ENCODE results near the gene CLTB.

DNA sequence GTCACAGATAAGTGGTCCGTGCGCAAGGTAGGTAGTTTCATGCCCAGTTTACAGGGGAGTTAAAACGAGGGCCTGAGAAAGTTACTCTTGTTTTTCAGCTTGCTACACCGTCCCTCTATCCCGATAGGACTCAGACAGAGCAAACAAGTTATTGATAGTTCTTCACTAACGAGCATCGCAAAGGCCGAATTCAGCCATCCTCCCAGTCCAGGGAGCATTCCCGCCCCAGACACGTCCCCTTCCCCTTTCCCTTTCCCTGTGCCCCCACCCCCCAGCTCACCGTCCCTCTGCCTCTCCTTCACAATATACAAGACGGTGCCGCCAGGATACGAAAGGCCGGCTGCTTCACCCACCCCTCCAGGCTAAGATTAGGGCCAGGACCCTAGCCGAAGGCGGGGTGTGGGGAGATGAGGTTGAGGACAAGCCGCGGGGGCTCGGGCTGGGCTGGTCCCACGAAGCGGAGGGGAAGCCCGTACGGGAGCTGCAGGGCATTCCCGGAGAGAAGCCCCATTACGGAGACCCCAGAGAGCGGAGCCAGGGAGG lies 55.4 kb downstream of the CLTB start:
- TF ChIP-seq, protein P1, sequence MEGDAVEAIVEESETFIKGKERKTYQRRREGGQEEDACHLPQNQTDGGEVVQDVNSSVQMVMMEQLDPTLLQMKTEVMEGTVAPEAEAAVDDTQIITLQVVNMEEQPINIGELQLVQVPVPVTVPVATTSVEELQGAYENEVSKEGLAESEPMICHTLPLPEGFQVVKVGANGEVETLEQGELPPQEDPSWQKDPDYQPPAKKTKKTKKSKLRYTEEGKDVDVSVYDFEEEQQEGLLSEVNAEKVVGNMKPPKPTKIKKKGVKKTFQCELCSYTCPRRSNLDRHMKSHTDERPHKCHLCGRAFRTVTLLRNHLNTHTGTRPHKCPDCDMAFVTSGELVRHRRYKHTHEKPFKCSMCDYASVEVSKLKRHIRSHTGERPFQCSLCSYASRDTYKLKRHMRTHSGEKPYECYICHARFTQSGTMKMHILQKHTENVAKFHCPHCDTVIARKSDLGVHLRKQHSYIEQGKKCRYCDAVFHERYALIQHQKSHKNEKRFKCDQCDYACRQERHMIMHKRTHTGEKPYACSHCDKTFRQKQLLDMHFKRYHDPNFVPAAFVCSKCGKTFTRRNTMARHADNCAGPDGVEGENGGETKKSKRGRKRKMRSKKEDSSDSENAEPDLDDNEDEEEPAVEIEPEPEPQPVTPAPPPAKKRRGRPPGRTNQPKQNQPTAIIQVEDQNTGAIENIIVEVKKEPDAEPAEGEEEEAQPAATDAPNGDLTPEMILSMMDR (IDR thresholded peaks at IDR 0.05) = no peak
- no peak for TF ChIP-seq POLR2A (IDR thresholded peaks at IDR 0.05)
